HG03558 (cell line): ENCODE results near the gene TP53BP1.
"Not testable (repeated sequence)": the region's sequence is repeated elsewhere in the genome, so short reads cannot be mapped to it uniquely, and the experiment has no call there.

Source experiments
- ATAC-seq: cut with Tn5 transposase; IDR thresholded peaks from one replicate; pipeline ENCODE4 v1.9.1; 2021; ENCODE audit warnings: moderate number of reproducible peaks; ENCODE audit not compliant: unreplicated experiment; ENCODE audit errors: extremely low read depth

Gene TP53BP1

GRCh38 chr15:43492673-43493601 is at the start of gene TP53BP1:
TP53BP1 (minus strand) TSS chr15:43493156; CDS start chr15:43493043, 113 bp downstream.
- peak; percentile 74 for ATAC-seq

- no peak for ATAC-seq
Measured at GRCh38 chr15:43541785-43542184, 48.8 kb upstream of the TP53BP1 start.

- no peak for ATAC-seq
Measured at GRCh38 chr15:43538091-43538490, 45.1 kb upstream of the TP53BP1 start.

GRCh38 chr15:43534897-43535296 is 41.9 kb upstream of the TP53BP1 start:
- ATAC-seq, result no peak

GRCh38 chr15:43532826-43533225 is 39.9 kb upstream of the TP53BP1 start:
- ATAC-seq, result not testable (repeated sequence)

- ATAC-seq, result no peak
Measured at GRCh38 chr15:43531018-43531670, 38.2 kb upstream of the TP53BP1 start.

- no peak for ATAC-seq
Measured at GRCh38 chr15:43529587-43530345, 36.8 kb upstream of the TP53BP1 start.

- ATAC-seq, result no peak
Measured at GRCh38 chr15:43529141-43529540, 36.2 kb upstream of the TP53BP1 start.

- no peak for ATAC-seq
Measured at GRCh38 chr15:43528542-43529007, 35.6 kb upstream of the TP53BP1 start.

GRCh38 chr15:43527802-43528541 is 35.0 kb upstream of the TP53BP1 start:
- ATAC-seq, result no peak

- ATAC-seq, result no peak
Measured at GRCh38 chr15:43527016-43527801, 34.3 kb upstream of the TP53BP1 start.

- ATAC-seq, result no peak
Measured at GRCh38 chr15:43526261-43526930, 33.4 kb upstream of the TP53BP1 start.

- ATAC-seq, result no peak
Measured at GRCh38 chr15:43525131-43525530, 32.2 kb upstream of the TP53BP1 start.

- ATAC-seq, result no peak
Measured at GRCh38 chr15:43524254-43524845, 31.4 kb upstream of the TP53BP1 start.

GRCh38 chr15:43523646-43524045 is 30.7 kb upstream of the TP53BP1 start:
- no peak for ATAC-seq

GRCh38 chr15:43522247-43522646 is 29.3 kb upstream of the TP53BP1 start:
- no peak for ATAC-seq

- ATAC-seq, result no peak
Measured at GRCh38 chr15:43521419-43521818, 28.5 kb upstream of the TP53BP1 start.

GRCh38 chr15:43520138-43520537 is 27.2 kb upstream of the TP53BP1 start:
- ATAC-seq, result no peak
